Thyroid gland (tissue), 4 donors: Measurements from ENCODE around the gene WDFY2. TPM values are rescaled to one million over a fixed set of nuclear protein-coding genes. Genes with fewer than 3 reads are reported as not detected.

Experiments used
- DNase-seq, 2 donors: peaks; one replicate each; pipeline ENCODE4 v3.0.0-alpha.2; 2019
- H3K27ac ChIP-seq, 3 donors: fragments of 200-600 bp; sonication (generic); 1 replicate in 2 of 3; 2 replicates in 1 of 3; pipeline ENCODE4 v1.5.1; 2016 to 2019; ENCODE audit warnings: mild to moderate bottlenecking in 1 of 3, moderate library complexity in 1 of 3
- H3K27me3 ChIP-seq: fragments of 200-600 bp; sonication (generic); one replicate; pipeline ENCODE4 v1.5.1; 2019
- H3K36me3 ChIP-seq, 2 donors: fragments of 200-600 bp; sonication (generic); one replicate each; pipeline ENCODE4 v1.5.1; 2016 to 2019
- H3K4me1 ChIP-seq, 2 donors: fragments of 200-600 bp; sonication (generic); one replicate each; pipeline ENCODE4 v1.5.1; 2017 to 2019
- H3K4me3 ChIP-seq, 3 donors: fragments of 200-600 bp; sonication (generic); replicated peaks in 1 of 3; 1 replicate in 2 of 3; 2 replicates in 1 of 3; pipeline ENCODE4 v1.5.1; 2016; ENCODE audit warnings: mild to moderate bottlenecking in 1 of 3
- H3K9me3 ChIP-seq: fragments of 200-600 bp; sonication (generic); one replicate; pipeline ENCODE4 v1.5.1; 2017
- POLR2A ChIP-seq, 2 donors: fragments of 450-650 bp; IDR thresholded peaks; one replicate each; pipeline ENCODE4 v1.6.1; 2017; ENCODE audit warnings: antibody characterized with exemption in 2 of 2, mild to moderate bottlenecking in 2 of 2, moderate library complexity in 1 of 2
- WGBS, 2 donors: methylation state at CpG; one replicate each; pipeline ENCODE4 v1.1.5; 2017; 5-methylcytosine and 5-hydroxymethylcytosine counted together
- intact Hi-C: fragments of 100-400 bp; cut with DNase I; formaldehyde crosslinking; loops from one replicate; pipeline ENCODE4 v1.15.1; 2023
- total RNA-seq, 4 donors: library from RNA; depleted of rRNA; stranded (reverse); fragments of >200 nt; gene quantifications; one replicate each; pipeline ENCODE4 v1.2.3, GENCODE V29; 2016
- TF ChIP-seq, protein P1 (sequence below), 6 experiments: fragments of 200-600 bp in 3 of 6; fragments of 450-650 bp in 3 of 6; sonication (generic) in 3 of 6; IDR thresholded peaks; one replicate each; pipeline ENCODE4 v1.5.1; 2016 to 2019; ENCODE audit warnings: antibody characterized with exemption in 6 of 6, mild to moderate bottlenecking in 2 of 6, inconsistent platforms in 1 of 6, moderate library complexity in 1 of 6

Gene WDFY2
- total RNA-seq, 4 donors from 2014 or later: 15.8 to 23.9 (median 20.9) TPM

DNA sequence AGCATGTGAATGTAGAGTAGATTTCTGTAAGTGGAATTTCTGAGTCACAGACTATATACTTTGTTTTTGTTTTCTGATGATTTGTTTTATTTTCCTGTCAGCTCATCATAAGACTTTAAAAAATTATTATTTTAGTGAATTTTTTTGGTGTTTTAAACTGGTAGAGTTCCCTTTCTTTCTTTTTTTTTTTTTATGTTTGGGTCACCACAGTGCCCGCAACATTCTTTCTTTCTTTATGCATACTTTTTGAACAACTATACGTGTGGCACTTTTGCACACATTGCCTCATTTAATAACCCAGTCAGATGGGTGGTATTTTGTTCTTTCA lies 46.0 kb downstream of the WDFY2 start:
- Histone ChIP-seq H3K9me3 (no peaks in the 10 kb centered on the region), H3K27me3 (no peaks in the 10 kb centered on the region), H3K27ac (no peak overlapping the region), H3K4me1 (peaks cover 48 to 51% of the 10 kb centered on the region in 2 donors), H3K36me3 (no peaks in the 10 kb centered on the region), H3K4me3 (no peak overlapping the region)
- intact Hi-C loops: no loop called here
- TF ChIP-seq, protein P1, sequence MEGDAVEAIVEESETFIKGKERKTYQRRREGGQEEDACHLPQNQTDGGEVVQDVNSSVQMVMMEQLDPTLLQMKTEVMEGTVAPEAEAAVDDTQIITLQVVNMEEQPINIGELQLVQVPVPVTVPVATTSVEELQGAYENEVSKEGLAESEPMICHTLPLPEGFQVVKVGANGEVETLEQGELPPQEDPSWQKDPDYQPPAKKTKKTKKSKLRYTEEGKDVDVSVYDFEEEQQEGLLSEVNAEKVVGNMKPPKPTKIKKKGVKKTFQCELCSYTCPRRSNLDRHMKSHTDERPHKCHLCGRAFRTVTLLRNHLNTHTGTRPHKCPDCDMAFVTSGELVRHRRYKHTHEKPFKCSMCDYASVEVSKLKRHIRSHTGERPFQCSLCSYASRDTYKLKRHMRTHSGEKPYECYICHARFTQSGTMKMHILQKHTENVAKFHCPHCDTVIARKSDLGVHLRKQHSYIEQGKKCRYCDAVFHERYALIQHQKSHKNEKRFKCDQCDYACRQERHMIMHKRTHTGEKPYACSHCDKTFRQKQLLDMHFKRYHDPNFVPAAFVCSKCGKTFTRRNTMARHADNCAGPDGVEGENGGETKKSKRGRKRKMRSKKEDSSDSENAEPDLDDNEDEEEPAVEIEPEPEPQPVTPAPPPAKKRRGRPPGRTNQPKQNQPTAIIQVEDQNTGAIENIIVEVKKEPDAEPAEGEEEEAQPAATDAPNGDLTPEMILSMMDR (IDR thresholded peaks at IDR 0.05): no peak
- TF ChIP-seq POLR2A (IDR thresholded peaks at IDR 0.05): no peak
- no peak for DNase-seq
- 94 to 95% methylated on average over 2 of the region's 2 CpGs for whole genome bisulfite sequencing, 2 donors

- intact Hi-C loops: no loop called here
- Histone ChIP-seq H3K27me3 (no peaks in the 10 kb centered on the region), H3K4me3 (no peak overlapping the region), H3K36me3 (no peaks in the 10 kb centered on the region), H3K9me3 (no peaks in the 10 kb centered on the region), H3K4me1 (peaks cover 41 to 44% of the 10 kb centered on the region in 2 donors), H3K27ac (peak overlapping the region in 2 of 3 donors; percentile 42 to 53)
- TF ChIP-seq, protein P1 (IDR thresholded peaks at IDR 0.05): no peak
- TF ChIP-seq POLR2A (IDR thresholded peaks at IDR 0.05): no peak
- DNase-seq: peak; percentile 37 to 48
- WGBS, 2 donors: 51 to 57% methylated on average over 3 of the region's 3 CpGs
Observed at GRCh38 chr13:51632591-51633362, 48.5 kb downstream of the WDFY2 start.

DNA sequence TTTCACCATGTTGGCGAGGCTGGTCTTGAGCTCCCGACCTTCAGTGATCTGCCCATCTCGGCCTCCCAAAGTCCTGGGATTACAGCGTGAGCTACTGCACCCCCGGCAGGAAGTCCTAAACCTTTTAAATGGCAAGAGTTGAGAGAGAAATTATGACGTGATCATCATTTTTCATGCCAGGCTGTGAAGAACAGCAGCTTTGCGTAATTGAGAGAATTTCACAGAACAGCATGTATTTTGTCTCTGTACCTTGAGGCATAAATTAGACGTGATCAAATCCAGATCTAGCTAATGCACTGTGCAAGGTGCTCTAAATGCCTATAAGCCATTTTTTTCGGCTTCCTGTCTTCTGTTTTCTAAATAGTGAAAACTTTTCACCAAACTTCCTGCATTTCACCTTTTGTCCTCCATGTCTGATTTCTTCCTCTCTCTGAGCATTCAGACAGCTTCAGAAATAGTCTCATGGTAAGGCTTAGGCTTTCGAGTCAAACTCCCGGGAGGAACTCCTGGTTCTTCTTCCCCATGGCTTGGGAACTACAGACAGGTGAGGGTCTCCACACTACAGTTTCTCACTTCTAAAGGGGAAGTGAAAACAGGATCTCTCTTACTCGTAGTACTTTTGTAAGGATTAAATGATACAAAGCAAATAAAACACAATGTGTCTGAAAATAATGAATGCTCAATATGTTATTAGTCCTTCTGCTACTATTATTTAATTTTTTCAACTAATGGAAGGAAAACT lies 51.0 kb downstream of the WDFY2 start:
- Histone ChIP-seq H3K4me1 (peaks cover 46 to 47% of the 10 kb centered on the region in 2 donors), H3K27me3 (no peaks in the 10 kb centered on the region), H3K27ac (no peak overlapping the region), H3K4me3 (no peak overlapping the region), H3K36me3 (no peaks in the 10 kb centered on the region), H3K9me3 (no peaks in the 10 kb centered on the region)
- TF ChIP-seq POLR2A (IDR thresholded peaks at IDR 0.05): no peak
- TF ChIP-seq, protein P1 (IDR thresholded peaks at IDR 0.05): no peak
- no peak for DNase-seq
- whole genome bisulfite sequencing, 2 donors: 91% methylated on average over 12 of the region's 12 CpGs
- intact Hi-C loops: no loop called here

GRCh38 chr13:51636349-51636890 lies 52.2 kb downstream of the WDFY2 start:
- intact Hi-C loops: no loop called here
- no peak overlapping the region for H3K4me3 ChIP-seq
- no peaks in the 10 kb centered on the region for H3K27me3 ChIP-seq
- H3K36me3 ChIP-seq: no peaks in the 10 kb centered on the region
- DNase-seq: no peak
- no peaks in the 10 kb centered on the region for H3K9me3 ChIP-seq
- peaks cover 37 to 42% of the 10 kb centered on the region in 2 donors for H3K4me1 ChIP-seq
- TF ChIP-seq, protein P1 (IDR thresholded peaks at IDR 0.05): no peak
- TF ChIP-seq POLR2A (IDR thresholded peaks at IDR 0.05): no peak
- WGBS, 2 donors: 61 to 64% methylated on average over 7 of the region's 7 CpGs
- H3K27ac ChIP-seq: peak overlapping the region in 2 of 3 donors; percentile 12 to 14

GRCh38 chr13:51637852-51638215 lies 53.6 kb downstream of the WDFY2 start:
- no peak for DNase-seq

More at GRCh38 chr13:51637852-51638215, 53.6 kb downstream of the WDFY2 start:
- H3K4me3 ChIP-seq: no peak overlapping the region
- H3K9me3 ChIP-seq: no peaks in the 10 kb centered on the region
- H3K27ac ChIP-seq: peak overlapping the region in 1 of 3 donors; percentile 14
- TF ChIP-seq, protein P1 (IDR thresholded peaks at IDR 0.05): no peak
- TF ChIP-seq POLR2A (IDR thresholded peaks at IDR 0.05): no peak
- WGBS, 2 donors: 92% methylated on average over 4 of the region's 4 CpGs
- intact Hi-C loops: no loop called here
- H3K36me3 ChIP-seq: no peaks in the 10 kb centered on the region
- H3K4me1 ChIP-seq: peaks cover 29 to 31% of the 10 kb centered on the region in 2 donors
- no peaks in the 10 kb centered on the region for H3K27me3 ChIP-seq
